ENCODE measurements around the gene RAP1GAP.
"Not testable (repeated sequence)": the region's sequence is repeated elsewhere in the genome, so short reads cannot be mapped to it uniquely, and the experiment has no call there.

Gene RAP1GAP

GRCh38 chr1:21567241-21568005 lies 101.7 kb downstream of the RAP1GAP start:
- Histone ChIP-seq H3K4me3 (ENCODE audit: low read length) (no peak overlapping the region), H3K9me3 (replicated peaks; ENCODE audit: low read length) (no peaks in the 10 kb centered on the region), H3K4me1 (ENCODE audit: control insufficient read depth, insufficient read depth, low read length) (peaks cover 41% of the 10 kb centered on the region), H3K36me3 (ENCODE audit: insufficient read depth, low read length) (no peaks in the 10 kb centered on the region), H3K27me3 (ENCODE audit: control insufficient read depth, insufficient read depth, low read length) (no peaks in the 10 kb centered on the region), H3K4me2 (ENCODE audit: low read length) (peak overlapping the region; percentile 36), H3K9ac (ENCODE audit: low read depth, low read length) (peak overlapping the region; percentile 80)

DNA sequence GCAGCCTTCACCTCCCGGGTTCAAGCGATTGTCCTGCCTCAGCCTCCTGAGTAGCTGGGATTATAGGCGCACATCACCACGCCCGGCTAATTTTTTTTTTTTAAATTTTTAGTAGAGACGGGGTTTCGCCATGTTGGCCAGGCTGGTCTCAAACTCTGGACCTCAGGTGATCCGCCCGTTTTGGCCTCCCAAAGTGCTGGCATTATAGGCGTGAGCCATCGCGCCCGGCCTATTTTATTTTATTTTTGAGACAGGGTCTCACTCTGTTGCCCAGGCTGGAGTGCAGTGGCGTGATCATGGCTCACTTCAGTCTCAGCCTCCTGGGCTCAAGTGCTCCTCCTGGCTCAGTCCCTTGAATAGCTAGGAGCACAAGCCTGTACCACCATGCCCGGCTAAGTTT lies 102.8 kb downstream of the RAP1GAP start:
- not testable (repeated sequence) for H3K9me3 ChIP-seq (replicated peaks; ENCODE audit: low read length); H3K36me3 ChIP-seq (ENCODE audit: insufficient read depth, low read length); H3K27me3 ChIP-seq (ENCODE audit: control insufficient read depth, insufficient read depth, low read length); H3K4me3 ChIP-seq (ENCODE audit: low read length); H3K4me2 ChIP-seq (ENCODE audit: low read length)
- Histone ChIP-seq H3K9ac (ENCODE audit: low read depth, low read length) (peak overlapping the region; percentile 80), H3K4me1 (ENCODE audit: control insufficient read depth, insufficient read depth, low read length) (peaks cover 41% of the 10 kb centered on the region)

DNA sequence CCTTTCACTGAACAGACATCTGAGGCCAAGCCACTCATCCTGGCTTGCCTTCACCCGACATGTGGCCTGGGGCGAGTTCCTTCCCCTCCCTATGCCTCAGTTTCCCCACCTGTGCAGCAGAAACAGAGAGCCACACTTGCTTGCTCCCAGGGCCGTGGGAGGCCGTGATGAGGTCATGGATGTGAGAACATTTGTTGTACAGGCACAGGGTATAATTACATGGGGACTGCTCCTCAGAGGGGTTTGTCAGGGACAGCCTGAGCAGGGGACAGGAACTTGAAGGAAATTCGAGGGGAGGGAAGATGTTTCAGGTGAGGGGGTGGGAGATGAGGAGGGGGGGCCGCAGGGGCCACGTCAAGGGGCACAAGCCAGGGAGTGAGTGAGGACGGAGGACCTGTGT lies 103.9 kb downstream of the RAP1GAP start:
- Histone ChIP-seq H3K4me1 (ENCODE audit: control insufficient read depth, insufficient read depth, low read length) (peaks cover 41% of the 10 kb centered on the region), H3K4me2 (ENCODE audit: low read length) (no peak overlapping the region), H3K4me3 (ENCODE audit: low read length) (no peak overlapping the region), H3K9ac (ENCODE audit: low read depth, low read length) (peak overlapping the region; percentile 33), H3K27me3 (ENCODE audit: control insufficient read depth, insufficient read depth, low read length) (no peaks in the 10 kb centered on the region), H3K9me3 (replicated peaks; ENCODE audit: low read length) (no peaks in the 10 kb centered on the region), H3K36me3 (ENCODE audit: insufficient read depth, low read length) (no peaks in the 10 kb centered on the region)

DNA sequence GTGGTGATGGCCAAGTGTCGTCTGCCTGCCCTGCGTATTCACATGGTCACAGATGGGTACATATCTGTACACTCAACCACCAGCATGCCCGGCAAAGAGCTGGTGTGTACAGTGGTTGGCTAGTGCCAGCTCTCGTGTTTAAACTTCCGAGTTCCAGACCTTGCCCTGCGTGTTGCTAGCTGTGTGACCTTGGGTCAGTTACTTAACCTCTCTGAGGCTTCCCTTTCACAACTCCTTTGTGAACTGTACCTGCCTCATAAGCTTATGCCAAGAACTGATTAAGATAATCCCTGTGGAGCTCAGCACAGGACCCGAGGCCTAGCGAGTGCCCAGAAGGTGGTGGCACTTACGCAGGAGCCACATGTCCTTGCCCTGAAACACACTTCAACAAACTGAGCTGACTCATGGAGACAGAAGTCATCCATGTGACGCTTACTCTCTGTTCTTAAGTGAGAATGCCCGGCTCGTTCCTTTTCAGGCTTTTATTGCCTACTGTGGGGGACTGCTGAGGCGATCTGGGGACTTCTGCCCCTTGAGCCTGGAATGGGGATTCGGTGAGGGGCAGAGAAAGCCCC lies 104.5 kb downstream of the RAP1GAP start:
- H3K36me3 ChIP-seq (ENCODE audit: insufficient read depth, low read length): no peaks in the 10 kb centered on the region
- H3K4me1 ChIP-seq (ENCODE audit: control insufficient read depth, insufficient read depth, low read length): peaks cover 41% of the 10 kb centered on the region
- H3K4me2 ChIP-seq (ENCODE audit: low read length): no peak overlapping the region
- H3K4me3 ChIP-seq (ENCODE audit: low read length): no peak overlapping the region
- H3K9me3 ChIP-seq (replicated peaks; ENCODE audit: low read length): no peaks in the 10 kb centered on the region
- peak overlapping the region; percentile 33 for H3K9ac ChIP-seq (ENCODE audit: low read depth, low read length)
- no peaks in the 10 kb centered on the region for H3K27me3 ChIP-seq (ENCODE audit: control insufficient read depth, insufficient read depth, low read length)

GRCh38 chr1:21563971-21564370 lies 105.2 kb downstream of the RAP1GAP start:
- Histone ChIP-seq H3K9me3 (replicated peaks; ENCODE audit: low read length) (no peaks in the 10 kb centered on the region), H3K4me1 (ENCODE audit: control insufficient read depth, insufficient read depth, low read length) (peaks cover 37% of the 10 kb centered on the region), H3K36me3 (ENCODE audit: insufficient read depth, low read length) (no peaks in the 10 kb centered on the region), H3K4me2 (ENCODE audit: low read length) (no peak overlapping the region), H3K4me3 (ENCODE audit: low read length) (no peak overlapping the region), H3K27me3 (ENCODE audit: control insufficient read depth, insufficient read depth, low read length) (no peaks in the 10 kb centered on the region), H3K9ac (ENCODE audit: low read depth, low read length) (no peak overlapping the region)

- no peaks in the 10 kb centered on the region for H3K27me3 ChIP-seq (ENCODE audit: control insufficient read depth, insufficient read depth, low read length)
- H3K36me3 ChIP-seq (ENCODE audit: insufficient read depth, low read length): no peaks in the 10 kb centered on the region
- H3K4me2 ChIP-seq (ENCODE audit: low read length): no peak overlapping the region
- H3K4me3 ChIP-seq (ENCODE audit: low read length): no peak overlapping the region
- H3K9ac ChIP-seq (ENCODE audit: low read depth, low read length): no peak overlapping the region
- H3K9me3 ChIP-seq (replicated peaks; ENCODE audit: low read length): no peaks in the 10 kb centered on the region
- H3K4me1 ChIP-seq (ENCODE audit: control insufficient read depth, insufficient read depth, low read length): peaks cover 27% of the 10 kb centered on the region
Observed at GRCh38 chr1:21562896-21563295, 106.3 kb downstream of the RAP1GAP start.

DNA sequence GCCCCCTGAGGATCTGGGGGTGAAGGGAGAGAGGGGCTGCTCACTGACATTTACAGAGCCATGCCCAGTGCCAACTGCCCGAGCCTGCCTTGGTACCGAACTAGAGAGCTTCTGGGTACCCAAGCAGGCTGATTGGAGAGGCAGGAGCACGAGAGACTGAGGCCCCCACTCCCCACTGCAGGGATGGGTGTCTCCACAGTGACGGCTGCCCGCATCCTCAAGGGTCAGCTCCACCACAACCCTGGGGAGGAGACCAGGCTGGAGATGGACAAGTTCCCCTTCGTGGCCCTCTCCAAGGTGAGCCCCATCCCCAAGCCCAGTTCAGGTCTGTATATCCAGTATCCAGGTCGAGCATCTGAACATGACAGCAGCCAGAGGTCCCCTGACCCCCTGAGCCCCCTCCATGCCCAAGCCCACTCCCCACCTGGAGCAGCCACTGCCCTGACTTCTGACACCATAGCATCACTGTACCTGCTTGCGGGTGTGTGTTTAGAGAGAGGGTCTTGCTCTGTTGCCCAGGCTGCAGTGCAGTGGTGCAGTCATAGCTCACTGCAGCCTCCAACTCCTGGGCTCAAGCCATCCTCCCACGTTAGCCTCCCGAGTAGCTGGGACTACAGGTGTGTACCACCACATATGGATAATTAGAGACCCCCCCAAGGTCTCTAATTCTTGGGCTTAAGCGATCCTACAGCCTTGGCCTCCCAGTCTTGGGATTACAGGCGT lies 108.1 kb downstream of the RAP1GAP start:
- H3K27me3 ChIP-seq (ENCODE audit: control insufficient read depth, insufficient read depth, low read length): no peaks in the 10 kb centered on the region
- H3K4me2 ChIP-seq (ENCODE audit: low read length): no peak overlapping the region
- H3K4me3 ChIP-seq (ENCODE audit: low read length): no peak overlapping the region
- H3K9me3 ChIP-seq (replicated peaks; ENCODE audit: low read length): no peaks in the 10 kb centered on the region
- H3K36me3 ChIP-seq (ENCODE audit: insufficient read depth, low read length): no peaks in the 10 kb centered on the region
- no peak overlapping the region for H3K9ac ChIP-seq (ENCODE audit: low read depth, low read length)
- H3K4me1 ChIP-seq (ENCODE audit: control insufficient read depth, insufficient read depth, low read length): peaks cover 11% of the 10 kb centered on the region

DNA sequence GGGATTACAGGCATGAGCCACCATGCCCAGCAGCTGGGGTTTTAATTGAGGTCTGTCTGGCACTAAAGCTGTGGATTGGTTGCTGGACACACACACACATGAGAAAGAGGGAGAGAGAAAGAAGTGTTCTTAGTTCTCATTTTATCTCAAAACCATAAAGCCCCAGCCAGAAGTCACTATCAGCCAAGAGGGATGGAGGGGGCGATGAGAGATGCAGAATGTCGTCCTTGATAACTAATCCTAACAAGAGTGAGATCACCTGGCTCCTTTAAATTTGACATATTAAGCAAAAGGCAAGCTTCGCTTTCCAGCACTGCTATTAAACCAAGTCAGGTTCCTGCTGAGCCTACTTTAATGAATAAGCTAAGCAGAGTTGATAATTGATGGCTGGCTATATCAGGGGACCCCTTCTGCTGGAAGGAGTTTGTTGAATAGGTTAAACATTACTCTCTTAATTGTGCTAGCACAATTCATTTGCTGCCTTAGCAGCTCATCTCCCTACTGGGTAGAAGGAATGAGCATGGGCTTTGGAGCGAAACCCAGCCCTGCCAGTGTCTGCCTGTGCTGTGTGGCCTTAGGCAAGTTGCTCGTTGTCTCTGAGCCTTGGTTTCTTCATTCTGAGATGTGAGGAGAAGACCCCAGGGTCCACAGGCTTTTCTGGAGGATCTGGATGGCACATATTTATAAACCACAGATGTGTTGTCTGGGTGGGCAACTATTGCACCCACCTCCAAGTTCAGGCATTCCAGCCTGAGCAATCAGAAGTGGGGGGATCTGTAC lies 109.2 kb downstream of the RAP1GAP start:
- no peak overlapping the region for H3K9ac ChIP-seq (ENCODE audit: low read depth, low read length)
- peaks cover 6% of the 10 kb centered on the region for H3K4me1 ChIP-seq (ENCODE audit: control insufficient read depth, insufficient read depth, low read length)
- H3K36me3 ChIP-seq (ENCODE audit: insufficient read depth, low read length): no peaks in the 10 kb centered on the region
- H3K4me3 ChIP-seq (ENCODE audit: low read length): no peak overlapping the region
- no peak overlapping the region for H3K4me2 ChIP-seq (ENCODE audit: low read length)
- no peaks in the 10 kb centered on the region for H3K27me3 ChIP-seq (ENCODE audit: control insufficient read depth, insufficient read depth, low read length)
- no peaks in the 10 kb centered on the region for H3K9me3 ChIP-seq (replicated peaks; ENCODE audit: low read length)

DNA sequence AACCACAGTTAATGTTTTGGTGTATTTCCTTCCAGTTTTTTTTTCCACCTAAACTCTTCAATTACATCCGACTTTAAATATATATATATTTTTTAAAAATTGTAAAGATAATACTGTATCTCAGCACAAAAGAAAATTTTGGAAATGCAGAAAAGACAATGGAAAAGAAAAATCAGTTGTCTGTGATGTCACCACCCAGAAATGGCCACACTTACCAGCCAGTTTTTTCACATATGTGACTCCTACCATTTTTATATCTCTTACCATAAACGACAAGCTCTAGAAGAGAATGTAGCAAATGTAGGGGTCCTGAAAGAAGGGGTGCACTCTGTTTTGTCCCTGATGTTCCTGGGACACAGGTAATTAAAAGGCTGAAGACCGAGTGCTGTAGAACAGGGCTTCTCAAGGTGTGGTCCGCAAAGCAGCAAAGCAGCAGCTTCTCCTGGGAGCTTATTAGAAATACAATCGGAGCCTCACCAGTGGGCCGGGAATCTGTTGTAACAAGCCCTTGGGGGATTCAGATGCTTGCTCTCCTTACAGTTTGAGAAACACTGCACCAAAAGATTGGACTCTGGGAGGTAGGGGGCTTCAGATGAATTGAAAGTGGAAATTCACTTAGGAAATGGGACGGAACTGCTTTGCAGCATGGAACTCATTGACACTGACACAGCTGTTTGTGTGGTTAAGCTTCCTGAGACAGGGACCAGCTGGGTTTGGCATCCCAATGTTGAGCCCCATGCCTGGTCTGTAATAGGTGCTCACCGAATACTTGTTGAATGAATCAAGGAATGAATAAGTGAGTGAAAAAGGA lies 115.8 kb downstream of the RAP1GAP start:
- Histone ChIP-seq H3K4me2 (ENCODE audit: low read length) (peak overlapping the region; percentile 82), H3K9ac (ENCODE audit: low read depth, low read length) (peak overlapping the region; percentile 92), H3K27me3 (ENCODE audit: control insufficient read depth, insufficient read depth, low read length) (no peaks in the 10 kb centered on the region), H3K4me1 (ENCODE audit: control insufficient read depth, insufficient read depth, low read length) (peaks cover 27% of the 10 kb centered on the region), H3K9me3 (replicated peaks; ENCODE audit: low read length) (no peaks in the 10 kb centered on the region), H3K4me3 (ENCODE audit: low read length) (peak overlapping the region; percentile 59), H3K36me3 (ENCODE audit: insufficient read depth, low read length) (no peaks in the 10 kb centered on the region)

- no peaks in the 10 kb centered on the region for H3K27me3 ChIP-seq (ENCODE audit: control insufficient read depth, insufficient read depth, low read length)
- H3K9me3 ChIP-seq (replicated peaks; ENCODE audit: low read length): no peaks in the 10 kb centered on the region
- peak overlapping the region; percentile 92 for H3K9ac ChIP-seq (ENCODE audit: low read depth, low read length)
- no peak overlapping the region for H3K4me3 ChIP-seq (ENCODE audit: low read length)
- H3K36me3 ChIP-seq (ENCODE audit: insufficient read depth, low read length): no peaks in the 10 kb centered on the region
- H3K4me2 ChIP-seq (ENCODE audit: low read length): peak overlapping the region; percentile 82
- H3K4me1 ChIP-seq (ENCODE audit: control insufficient read depth, insufficient read depth, low read length): peaks cover 27% of the 10 kb centered on the region
Observed at GRCh38 chr1:21552715-21553114, 116.4 kb downstream of the RAP1GAP start.

Data from skeletal muscle satellite cell (primary cell).